Measurements from ENCODE around the gene SLC8B1. TPM values are rescaled to one million over a fixed set of nuclear protein-coding genes. Genes with fewer than 3 reads are reported as not detected.

SLC8B1 gene
- total RNA-seq, 1 experiment from 2014 or later = 13.0 TPM

- no peak for DNase-seq
- H3K27ac Mint-ChIP-seq (ENCODE audit: unreplicated experiment) = no peak overlapping the region
- no peaks in the 10 kb centered on the region for H3K9me3 Mint-ChIP-seq (ENCODE audit: unreplicated experiment)
- no TSS peak for BruUV-seq (replicated peaks)
- no peaks in the 10 kb centered on the region for H3K9me3 ChIP-seq
- ChIA-PET POLR2A (no interaction called here), CTCF (no interaction called here)
- H3K27me3 ChIP-seq (replicated peaks; ENCODE audit: control insufficient read depth, insufficient read depth, low read length) = no peaks in the 10 kb centered on the region
- H3K4me1 Mint-ChIP-seq (ENCODE audit: low read depth, unreplicated experiment) = no peaks in the 10 kb centered on the region
- no peak overlapping the region for H3K4me3 ChIP-seq (ENCODE audit: low read depth, low read length)
- no peaks in the 10 kb centered on the region for H3K4me1 ChIP-seq
- intact Hi-C loops (cut with micrococcal nuclease; ENCODE audit: unreplicated experiment) = no loop called here
- H3K36me3 ChIP-seq (ENCODE audit: control insufficient read depth, insufficient read depth, low read length) = no peaks in the 10 kb centered on the region; the same call in 1 of the 2 replicates
- H3K36me3 Mint-ChIP-seq (ENCODE audit: insufficient read depth, unreplicated experiment) = peaks cover 1% of the 10 kb centered on the region
- no peaks in the 10 kb centered on the region for H3K27me3 Mint-ChIP-seq (ENCODE audit: insufficient read depth, unreplicated experiment)
- TF ChIP-seq, protein P1, sequence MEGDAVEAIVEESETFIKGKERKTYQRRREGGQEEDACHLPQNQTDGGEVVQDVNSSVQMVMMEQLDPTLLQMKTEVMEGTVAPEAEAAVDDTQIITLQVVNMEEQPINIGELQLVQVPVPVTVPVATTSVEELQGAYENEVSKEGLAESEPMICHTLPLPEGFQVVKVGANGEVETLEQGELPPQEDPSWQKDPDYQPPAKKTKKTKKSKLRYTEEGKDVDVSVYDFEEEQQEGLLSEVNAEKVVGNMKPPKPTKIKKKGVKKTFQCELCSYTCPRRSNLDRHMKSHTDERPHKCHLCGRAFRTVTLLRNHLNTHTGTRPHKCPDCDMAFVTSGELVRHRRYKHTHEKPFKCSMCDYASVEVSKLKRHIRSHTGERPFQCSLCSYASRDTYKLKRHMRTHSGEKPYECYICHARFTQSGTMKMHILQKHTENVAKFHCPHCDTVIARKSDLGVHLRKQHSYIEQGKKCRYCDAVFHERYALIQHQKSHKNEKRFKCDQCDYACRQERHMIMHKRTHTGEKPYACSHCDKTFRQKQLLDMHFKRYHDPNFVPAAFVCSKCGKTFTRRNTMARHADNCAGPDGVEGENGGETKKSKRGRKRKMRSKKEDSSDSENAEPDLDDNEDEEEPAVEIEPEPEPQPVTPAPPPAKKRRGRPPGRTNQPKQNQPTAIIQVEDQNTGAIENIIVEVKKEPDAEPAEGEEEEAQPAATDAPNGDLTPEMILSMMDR (IDR thresholded peaks at IDR 0.05; ENCODE audit: insufficient read depth in 1 of 2, low read depth in 1 of 2, low read length in 1 of 2, severe bottlenecking in 1 of 2, unreplicated experiment in 1 of 2) = no peak
- H3K4me3 Mint-ChIP-seq (ENCODE audit: unreplicated experiment) = no peak overlapping the region
These were observed 31.9 kb upstream of the SLC8B1 start for GRCh38 chr12:113366827-113367226.

DNA sequence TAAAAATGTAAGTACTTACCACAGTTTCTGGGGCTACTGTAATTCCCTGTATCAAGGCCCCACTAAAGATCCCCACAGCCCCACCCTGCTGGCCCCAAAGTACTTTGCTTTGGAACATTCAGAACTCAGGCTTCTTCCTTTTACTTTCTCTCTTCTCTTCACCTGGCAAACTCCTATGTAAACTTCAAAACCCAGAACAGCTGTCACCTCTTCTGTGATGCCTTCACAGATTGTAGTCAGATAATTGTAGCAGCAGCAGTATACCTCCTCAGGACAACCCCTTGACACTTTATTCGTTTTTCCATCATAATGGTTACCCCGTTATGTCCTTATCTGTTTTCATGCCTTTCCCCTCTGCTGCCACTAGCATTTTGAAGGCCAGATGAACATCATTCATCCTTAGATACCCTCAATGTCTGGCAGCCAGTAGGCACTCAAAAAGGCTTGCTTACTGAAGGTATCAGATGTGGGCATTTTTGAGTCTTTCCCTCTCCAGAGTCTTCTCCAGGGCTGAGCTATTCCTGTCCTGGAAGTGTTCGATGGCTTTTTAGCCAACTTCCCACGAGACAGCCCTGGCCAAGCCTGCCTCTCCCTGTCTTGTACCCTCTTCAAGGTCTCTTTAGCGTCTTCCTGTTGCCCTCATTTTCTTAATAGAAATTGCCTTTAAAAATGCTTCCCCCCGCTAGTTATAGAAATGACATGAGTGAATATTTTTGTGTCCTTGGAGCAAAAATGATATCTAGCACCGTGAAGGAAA, 30.9 kb upstream of the SLC8B1 start:
- Histone ChIP-seq H3K9me3 (no peaks in the 10 kb centered on the region), H3K4me3 (ENCODE audit: low read depth, low read length) (no peak overlapping the region), H3K27me3 (replicated peaks; ENCODE audit: control insufficient read depth, insufficient read depth, low read length) (no peaks in the 10 kb centered on the region), H3K4me1 (no peaks in the 10 kb centered on the region), H3K36me3 (ENCODE audit: control insufficient read depth, insufficient read depth, low read length) (no peaks in the 10 kb centered on the region; the same call in 1 of the 2 replicates)
- intact Hi-C loops (cut with micrococcal nuclease; ENCODE audit: unreplicated experiment) = no loop called here
- H3K4me1 Mint-ChIP-seq (ENCODE audit: low read depth, unreplicated experiment) = no peaks in the 10 kb centered on the region
- no peaks in the 10 kb centered on the region for H3K27me3 Mint-ChIP-seq (ENCODE audit: insufficient read depth, unreplicated experiment)
- no peaks in the 10 kb centered on the region for H3K9me3 Mint-ChIP-seq (ENCODE audit: unreplicated experiment)
- DNase-seq = no peak
- no TSS peak for BruUV-seq (replicated peaks)
- no peak overlapping the region for H3K27ac Mint-ChIP-seq (ENCODE audit: unreplicated experiment)
- CTCF ChIA-PET = no interaction called here
- TF ChIP-seq, protein P1 (IDR thresholded peaks at IDR 0.05; ENCODE audit: insufficient read depth in 1 of 2, low read depth in 1 of 2, low read length in 1 of 2, severe bottlenecking in 1 of 2, unreplicated experiment in 1 of 2) = no peak
- peaks cover 5% of the 10 kb centered on the region for H3K36me3 Mint-ChIP-seq (ENCODE audit: insufficient read depth, unreplicated experiment)
- H3K4me3 Mint-ChIP-seq (ENCODE audit: unreplicated experiment) = no peak overlapping the region
- POLR2A ChIA-PET = no interaction called here

DNA sequence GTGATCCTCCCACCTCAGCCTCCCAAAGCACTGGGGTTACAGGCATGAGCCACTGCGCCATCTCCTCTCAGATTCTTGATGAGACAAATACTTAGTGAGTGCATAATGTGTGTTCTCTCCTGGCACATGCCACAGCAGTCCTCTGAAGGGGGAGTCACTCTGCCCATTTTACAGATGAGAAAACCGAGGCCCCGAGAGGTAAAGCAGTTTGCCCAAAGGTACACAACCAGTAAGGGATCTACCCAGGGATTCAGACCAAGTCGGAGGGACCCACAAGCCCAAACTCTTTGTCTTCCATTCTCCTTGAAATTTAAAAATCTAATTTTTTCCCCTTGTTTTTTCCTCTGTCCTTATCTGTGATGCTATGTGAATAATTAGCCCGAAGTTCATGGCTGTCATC, 29.8 kb upstream of the SLC8B1 start:
- ChIA-PET POLR2A (no interaction called here), CTCF (no interaction called here)
- H3K4me1 ChIP-seq = no peaks in the 10 kb centered on the region
- DNase-seq = no peak
- H3K4me1 Mint-ChIP-seq (ENCODE audit: low read depth, unreplicated experiment) = no peaks in the 10 kb centered on the region
- no peaks in the 10 kb centered on the region; the same call in 1 of the 2 replicates for H3K36me3 ChIP-seq (ENCODE audit: control insufficient read depth, insufficient read depth, low read length)
- no peaks in the 10 kb centered on the region for H3K27me3 Mint-ChIP-seq (ENCODE audit: insufficient read depth, unreplicated experiment)
- no peak overlapping the region for H3K27ac Mint-ChIP-seq (ENCODE audit: unreplicated experiment)
- H3K4me3 Mint-ChIP-seq (ENCODE audit: unreplicated experiment) = no peak overlapping the region
- H3K27me3 ChIP-seq (replicated peaks; ENCODE audit: control insufficient read depth, insufficient read depth, low read length) = no peaks in the 10 kb centered on the region
- no peak overlapping the region for H3K4me3 ChIP-seq (ENCODE audit: low read depth, low read length)
- H3K9me3 Mint-ChIP-seq (ENCODE audit: unreplicated experiment) = no peaks in the 10 kb centered on the region
- peaks cover 8% of the 10 kb centered on the region for H3K36me3 Mint-ChIP-seq (ENCODE audit: insufficient read depth, unreplicated experiment)
- intact Hi-C loops (cut with micrococcal nuclease; ENCODE audit: unreplicated experiment) = no loop called here
- no peaks in the 10 kb centered on the region for H3K9me3 ChIP-seq
- TF ChIP-seq, protein P1 (IDR thresholded peaks at IDR 0.05; ENCODE audit: insufficient read depth in 1 of 2, low read depth in 1 of 2, low read length in 1 of 2, severe bottlenecking in 1 of 2, unreplicated experiment in 1 of 2) = no peak
- no TSS peak for BruUV-seq (replicated peaks)
